Kidney capillary endothelial cell (primary cell): ENCODE data around the gene MYO9A.

Experiments
- DNase-seq: peaks from one replicate; pipeline ENCODE4 v3.0.0-alpha.2; 2018; ENCODE audit warnings: low spot score

MYO9A gene

GRCh38 chr15:71808311-71809020, 309.5 kb downstream of the MYO9A start:
- DNase-seq = no peak

GRCh38 chr15:71807691-71808091, 310.3 kb downstream of the MYO9A start:
- DNase-seq = no peak

GRCh38 chr15:71807125-71807629, 310.8 kb downstream of the MYO9A start:
- no peak for DNase-seq

- DNase-seq = no peak
Measured at GRCh38 chr15:71806452-71806931, 311.5 kb downstream of the MYO9A start.

GRCh38 chr15:71804695-71805470, 313.1 kb downstream of the MYO9A start:
- no peak for DNase-seq

GRCh38 chr15:71804226-71804625, 313.7 kb downstream of the MYO9A start:
- no peak for DNase-seq

- DNase-seq = no peak
Measured at GRCh38 chr15:71802770-71803169, 315.2 kb downstream of the MYO9A start.

- no peak for DNase-seq
Measured at GRCh38 chr15:71801935-71802655, 315.9 kb downstream of the MYO9A start.

GRCh38 chr15:71800835-71801745, 316.9 kb downstream of the MYO9A start:
- peak; percentile 76 for DNase-seq

GRCh38 chr15:71800190-71800589, 317.8 kb downstream of the MYO9A start:
- DNase-seq = no peak

GRCh38 chr15:71798641-71799040, 319.3 kb downstream of the MYO9A start:
- no peak for DNase-seq

GRCh38 chr15:71792521-71792920, 325.4 kb downstream of the MYO9A start:
- no peak for DNase-seq

- no peak for DNase-seq
Measured at GRCh38 chr15:71791975-71792374, 326.0 kb downstream of the MYO9A start.

GRCh38 chr15:71790081-71790480, 327.9 kb downstream of the MYO9A start:
- no peak for DNase-seq

GRCh38 chr15:71789616-71790015, 328.3 kb downstream of the MYO9A start:
- DNase-seq = no peak

- DNase-seq = no peak
Measured at GRCh38 chr15:71788646-71789579, 329.0 kb downstream of the MYO9A start.

- DNase-seq = no peak
Measured at GRCh38 chr15:71786673-71787072, 331.3 kb downstream of the MYO9A start.

- no peak for DNase-seq
Measured at GRCh38 chr15:71785996-71786395, 332.0 kb downstream of the MYO9A start.

GRCh38 chr15:71784719-71785118, 333.2 kb downstream of the MYO9A start:
- DNase-seq = no peak

GRCh38 chr15:71782422-71783165, 335.4 kb downstream of the MYO9A start:
- no peak for DNase-seq
